Fibroblast of skin of abdomen (primary cell): ENCODE data around the gene CNNM3. TPM values are rescaled to one million over a fixed set of nuclear protein-coding genes. Genes with fewer than 3 reads are reported as not detected.
"Not testable (repeated sequence)": the region's sequence is repeated elsewhere in the genome, so short reads cannot be mapped to it uniquely, and the experiment has no call there.

Experiments
- DNase-seq: peaks from one replicate; pipeline ENCODE4 v3.0.0-alpha.2; 2013
- polyA plus RNA-seq, 2 experiments: library from polyadenylated mRNA; unstranded; fragments of 120-200 nt; gene quantifications; one replicate each; pipeline ENCODE4 v1.2.1, GENCODE V29; 2013; ENCODE audit not compliant: insufficient read length in 2 of 2

The CNNM3 gene
- 6.7 TPM for polyA plus RNA-seq (2013, experiment 1 of 2; ENCODE audit: insufficient read length)
- 8.1 TPM for polyA plus RNA-seq (2013, experiment 2 of 2; ENCODE audit: insufficient read length)

DNA sequence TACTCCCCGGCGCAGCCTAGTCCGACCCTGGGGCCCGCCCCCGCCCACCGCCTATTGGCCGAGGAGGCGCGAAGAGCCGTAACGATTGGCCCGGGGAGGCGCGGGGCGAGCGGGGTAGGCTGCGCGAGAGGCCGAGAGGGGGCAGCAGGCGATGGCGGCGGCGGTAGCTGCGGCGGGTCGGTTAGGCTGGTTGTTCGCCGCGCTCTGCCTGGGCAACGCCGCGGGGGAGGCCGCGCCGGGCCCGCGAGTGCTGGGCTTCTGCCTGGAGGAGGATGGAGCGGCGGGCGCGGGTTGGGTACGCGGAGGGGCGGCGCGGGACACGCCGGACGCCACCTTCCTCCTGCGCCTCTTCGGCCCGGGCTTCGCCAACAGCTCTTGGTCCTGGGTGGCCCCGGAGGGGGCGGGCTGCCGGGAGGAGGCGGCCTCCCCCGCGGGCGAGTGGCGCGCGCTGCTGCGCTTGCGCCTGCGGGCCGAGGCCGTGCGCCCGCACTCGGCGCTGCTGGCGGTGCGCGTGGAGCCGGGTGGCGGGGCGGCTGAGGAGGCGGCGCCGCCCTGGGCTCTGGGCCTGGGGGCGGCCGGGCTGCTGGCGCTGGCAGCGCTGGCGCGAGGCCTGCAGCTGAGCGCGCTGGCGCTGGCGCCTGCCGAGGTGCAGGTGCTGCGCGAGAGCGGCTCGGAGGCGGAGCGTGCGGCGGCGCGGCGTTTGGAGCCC lies at the start of gene CNNM3:
Gene CNNM3, plus strand, starts transcription at position 142 of the 709 bp plus-strand sequence. Its CDS starts 10 bp downstream, at position 152.
- peak; percentile 90 for DNase-seq

DNA sequence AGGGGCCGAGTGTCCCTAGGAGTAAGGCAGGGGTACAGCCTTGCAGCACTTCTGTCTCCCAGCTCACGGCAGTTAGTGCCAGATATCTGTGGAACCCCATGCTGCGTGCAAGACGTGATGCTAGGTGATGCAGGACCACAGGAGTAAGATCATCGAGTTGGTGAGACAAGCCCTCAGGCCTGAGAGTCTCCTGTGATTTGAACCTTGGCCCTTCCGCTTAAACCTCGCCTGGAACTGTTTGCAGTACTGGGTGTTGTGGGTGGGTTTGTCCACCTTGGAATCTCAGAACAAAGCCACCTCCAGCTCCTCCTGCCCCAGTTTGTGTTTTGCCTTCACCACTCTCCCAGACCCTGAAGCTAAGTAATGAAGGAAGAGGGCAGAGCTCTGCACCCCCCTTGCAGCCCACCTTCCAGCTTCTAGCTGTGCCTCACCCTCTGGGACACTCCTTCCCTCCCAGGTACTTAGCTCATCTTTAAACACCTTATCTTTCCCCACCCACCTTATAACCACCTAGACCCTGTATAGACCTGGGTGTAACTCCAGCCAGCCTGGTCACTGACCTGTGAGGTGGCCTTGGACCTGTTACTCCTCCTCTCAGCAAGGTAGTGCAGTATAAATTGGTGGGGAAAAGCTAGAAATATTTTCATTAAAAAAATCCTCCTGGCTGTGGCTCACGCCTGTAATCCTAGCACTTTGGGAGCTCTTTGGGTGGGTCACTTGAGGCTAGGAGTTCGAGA lies 48.8 kb upstream of the CNNM3 start:
- no peak for DNase-seq

DNA sequence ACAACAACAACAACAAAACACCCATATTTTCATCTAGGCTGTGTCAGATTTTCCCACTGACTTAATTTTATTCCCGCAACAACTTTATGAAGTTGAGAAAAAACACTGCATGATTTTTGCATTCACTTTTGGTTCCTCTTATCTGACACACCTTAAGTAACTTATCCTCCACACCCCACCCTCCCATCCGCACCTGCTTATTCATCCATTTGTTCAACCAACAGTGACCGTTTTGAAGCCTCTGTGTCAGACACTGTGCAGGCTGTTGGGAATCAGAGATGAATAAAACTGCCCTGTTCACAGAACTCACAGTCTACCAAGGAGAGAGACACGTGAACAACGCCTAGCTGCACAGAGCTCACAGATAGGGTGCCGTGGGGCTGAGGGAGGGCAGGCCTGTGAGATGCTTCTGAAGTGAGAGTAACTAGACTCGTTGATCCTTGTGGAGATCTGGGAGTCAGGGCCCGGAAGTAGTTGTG lies 47.9 kb upstream of the CNNM3 start:
- DNase-seq = no peak

DNA sequence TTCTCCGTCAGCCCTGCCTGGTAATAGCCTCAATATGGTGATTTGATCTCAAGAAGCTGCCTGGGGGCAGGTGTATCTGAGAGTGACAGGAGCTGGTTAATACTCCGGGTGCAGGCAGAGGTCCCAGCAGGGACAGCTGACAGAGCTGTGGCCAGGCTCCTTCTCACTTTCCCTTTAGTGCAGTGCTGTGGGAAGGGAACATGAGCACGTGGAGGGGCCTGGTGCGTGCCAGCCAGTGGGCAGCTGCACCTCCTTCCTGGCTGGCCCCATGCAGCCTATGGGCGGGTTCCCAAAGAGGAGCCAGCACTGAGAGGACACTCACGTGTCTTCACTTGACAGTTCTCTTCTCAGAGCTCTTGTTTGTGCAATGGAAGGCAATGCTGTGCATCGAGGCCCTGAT lies 46.3 kb upstream of the CNNM3 start:
- no peak for DNase-seq

DNA sequence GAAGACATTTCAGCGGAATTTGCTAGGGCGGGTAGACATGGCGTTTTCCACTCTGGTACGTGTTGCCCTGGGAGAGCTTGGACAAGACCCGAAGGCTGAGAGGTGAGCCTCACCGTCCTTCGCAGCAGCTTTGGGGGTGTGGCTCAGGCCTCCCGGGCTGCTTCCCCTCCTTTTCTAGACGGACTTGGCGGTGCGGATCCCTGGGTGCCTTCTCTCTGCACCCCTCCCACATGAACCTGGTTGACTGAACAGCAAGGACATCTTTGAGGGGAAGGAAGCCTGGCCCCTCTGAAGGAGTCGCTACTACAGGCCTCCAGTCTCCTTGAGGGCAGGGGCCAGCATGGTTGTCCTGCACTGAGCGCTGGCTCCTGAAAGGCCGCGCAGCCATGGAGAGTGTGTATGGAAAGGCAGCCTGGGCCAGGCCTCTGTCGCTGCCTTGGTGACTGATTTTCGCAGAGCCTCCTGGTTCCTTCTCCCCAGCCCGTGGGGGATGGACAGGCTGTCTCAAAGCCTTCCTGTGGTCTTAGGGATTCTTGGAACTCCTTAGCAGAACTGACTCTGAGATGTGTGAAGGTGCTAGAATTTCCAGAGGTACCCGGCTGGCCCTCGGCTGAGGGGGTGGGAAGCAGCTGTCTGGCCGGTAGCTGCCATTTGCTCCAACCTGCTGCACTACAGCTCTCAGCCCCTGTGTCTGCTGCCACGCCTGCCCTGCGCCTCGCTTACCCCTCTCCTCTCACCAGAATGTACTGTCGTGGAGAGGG lies 45.4 kb upstream of the CNNM3 start:
- DNase-seq = no peak

DNA sequence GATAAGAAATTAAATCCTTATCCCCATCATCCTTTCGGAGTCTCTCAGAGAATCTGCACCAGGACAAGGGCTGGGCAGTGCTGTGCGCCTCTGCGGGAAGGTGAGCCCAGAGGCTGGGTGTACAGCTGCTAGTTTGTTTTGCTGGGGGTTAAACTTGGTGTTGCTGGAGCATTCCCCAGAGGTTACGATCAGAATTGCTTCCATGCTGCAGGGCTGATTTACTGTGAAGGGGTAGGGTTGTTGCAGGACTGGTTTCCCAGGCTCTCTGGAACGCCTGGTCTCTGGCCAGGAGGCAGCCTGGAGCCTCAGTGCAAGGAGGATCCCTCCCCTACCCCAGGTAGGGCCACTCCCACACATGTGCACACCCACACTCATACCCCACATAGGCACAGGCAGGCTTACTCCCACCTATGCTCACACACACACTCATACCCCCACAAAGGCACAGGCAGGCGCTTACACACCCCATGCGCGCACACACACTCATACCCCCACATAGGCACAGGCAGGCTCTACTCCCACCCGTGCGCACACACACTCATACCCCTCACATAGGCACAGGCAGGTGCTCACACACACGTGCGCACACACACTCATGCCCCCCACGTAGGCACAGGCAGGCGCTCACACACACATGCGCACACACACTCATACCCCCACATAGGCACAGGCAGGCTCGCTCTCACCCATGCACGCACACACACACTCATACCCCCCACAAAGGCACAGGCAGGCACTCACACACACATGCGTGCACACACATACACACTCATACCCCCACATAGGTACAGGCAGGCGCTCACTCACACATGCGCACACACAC lies 44.1 kb upstream of the CNNM3 start:
- no peak for DNase-seq

DNA sequence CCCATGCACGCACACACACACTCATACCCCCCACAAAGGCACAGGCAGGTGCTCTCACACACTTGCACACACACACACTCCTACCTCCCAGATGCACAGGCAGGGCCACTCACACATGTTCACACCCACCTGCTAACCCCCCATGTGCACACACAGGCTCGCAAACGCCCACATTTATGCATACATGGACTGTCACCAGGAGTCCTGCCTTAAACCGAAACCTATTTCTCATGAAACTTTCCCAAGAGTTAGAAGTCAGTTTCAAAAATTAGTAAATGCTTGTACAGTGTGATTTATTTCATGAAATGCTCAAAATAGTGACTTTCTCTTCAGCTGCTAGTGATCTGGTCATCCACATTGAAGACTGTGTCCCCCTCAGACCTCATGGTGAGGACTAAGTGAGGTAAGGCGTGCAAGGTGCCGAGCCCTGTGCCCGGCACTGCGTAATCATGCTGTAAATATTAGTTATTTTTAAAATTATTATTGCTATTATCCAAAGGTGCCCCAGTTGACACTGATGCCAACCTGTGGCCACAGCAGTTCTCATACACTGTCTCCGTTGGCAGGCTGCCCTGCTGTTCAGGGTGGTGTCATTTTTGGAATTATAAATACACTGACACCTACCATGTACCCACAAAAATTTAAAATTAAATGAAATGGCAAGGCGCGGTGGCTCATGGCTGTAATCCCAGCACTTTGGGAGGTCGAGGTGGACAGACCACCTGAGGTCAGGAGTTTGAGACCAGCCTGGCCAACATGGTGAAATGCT lies 43.0 kb upstream of the CNNM3 start:
- no peak for DNase-seq

DNA sequence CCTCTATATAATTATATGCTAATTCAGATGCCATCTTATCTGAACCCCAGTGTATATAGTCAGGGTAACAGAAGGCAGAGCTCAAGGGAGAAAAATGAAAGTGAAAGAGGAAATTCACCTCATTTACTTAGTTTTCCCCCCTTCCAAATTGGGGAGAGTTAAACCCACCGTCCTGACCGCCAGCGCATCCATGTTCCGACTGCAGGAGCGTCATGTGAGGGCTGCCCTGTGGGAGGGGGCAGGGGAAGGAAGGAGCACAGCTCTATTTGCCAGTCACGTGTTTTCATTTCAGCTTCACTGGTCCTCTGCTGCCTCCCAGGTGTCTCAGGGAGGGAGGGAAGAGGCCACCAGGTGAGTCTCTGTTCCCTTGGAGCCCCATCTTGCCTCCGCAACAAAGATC lies 42.1 kb upstream of the CNNM3 start:
- no peak for DNase-seq

DNA sequence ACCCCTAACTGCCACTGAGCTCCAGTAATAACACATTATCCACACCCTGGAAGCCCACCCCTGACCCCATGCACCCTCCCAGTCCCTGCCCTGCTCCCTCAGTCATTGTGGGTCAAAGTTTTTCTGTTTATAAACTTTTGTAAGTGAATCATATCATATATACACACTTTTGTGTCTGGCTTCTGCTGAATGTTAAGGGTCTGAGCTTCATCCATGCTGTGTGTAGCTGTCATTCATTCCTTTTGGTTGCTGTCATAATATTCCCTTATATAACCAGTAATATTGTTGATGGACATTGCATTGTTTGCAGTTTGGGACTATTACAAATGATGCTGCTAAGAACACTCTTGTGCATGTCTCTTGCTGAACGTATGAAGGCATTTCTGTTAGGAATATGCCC lies 40.9 kb upstream of the CNNM3 start:
- peak; percentile 9 for DNase-seq

DNA sequence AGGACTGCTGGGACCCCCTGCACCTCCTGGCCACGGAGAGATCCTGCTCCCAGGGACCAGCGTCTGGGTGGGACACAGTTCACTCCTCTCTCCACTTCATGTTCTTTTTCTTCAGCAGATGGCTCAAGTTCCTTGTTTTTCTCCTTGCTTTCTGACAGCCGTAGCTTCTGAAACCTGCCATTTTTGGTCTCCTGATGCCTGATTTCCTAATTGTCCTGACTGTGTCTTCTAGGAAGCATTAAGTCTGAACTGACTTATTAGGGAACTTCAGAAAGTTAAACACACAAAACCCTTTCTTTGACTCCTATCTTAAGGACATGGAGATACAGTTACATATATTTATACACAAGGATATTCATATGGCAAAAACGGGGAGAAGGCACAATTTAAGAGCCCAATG lies 32.7 kb upstream of the CNNM3 start:
- no peak for DNase-seq

DNA sequence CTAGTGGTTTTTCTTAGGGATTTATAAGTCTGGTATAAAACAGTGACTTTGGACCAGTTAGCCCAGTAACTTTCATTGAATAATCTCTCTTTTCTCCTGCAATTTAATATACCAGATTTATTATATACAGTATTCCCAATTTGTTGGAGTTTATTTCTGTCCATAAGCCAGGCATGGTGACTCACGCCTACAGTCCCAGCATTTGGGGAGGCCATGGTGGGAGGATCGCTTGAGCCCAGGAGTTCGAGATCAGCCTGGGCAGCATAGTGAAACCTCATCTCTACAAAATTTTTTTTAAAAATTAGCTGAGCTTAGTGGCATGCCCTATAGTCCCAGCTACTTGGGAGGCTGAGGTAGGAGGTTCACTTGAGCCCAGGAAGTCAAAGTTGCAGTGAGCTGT lies 28.7 kb upstream of the CNNM3 start:
- DNase-seq = no peak

DNA sequence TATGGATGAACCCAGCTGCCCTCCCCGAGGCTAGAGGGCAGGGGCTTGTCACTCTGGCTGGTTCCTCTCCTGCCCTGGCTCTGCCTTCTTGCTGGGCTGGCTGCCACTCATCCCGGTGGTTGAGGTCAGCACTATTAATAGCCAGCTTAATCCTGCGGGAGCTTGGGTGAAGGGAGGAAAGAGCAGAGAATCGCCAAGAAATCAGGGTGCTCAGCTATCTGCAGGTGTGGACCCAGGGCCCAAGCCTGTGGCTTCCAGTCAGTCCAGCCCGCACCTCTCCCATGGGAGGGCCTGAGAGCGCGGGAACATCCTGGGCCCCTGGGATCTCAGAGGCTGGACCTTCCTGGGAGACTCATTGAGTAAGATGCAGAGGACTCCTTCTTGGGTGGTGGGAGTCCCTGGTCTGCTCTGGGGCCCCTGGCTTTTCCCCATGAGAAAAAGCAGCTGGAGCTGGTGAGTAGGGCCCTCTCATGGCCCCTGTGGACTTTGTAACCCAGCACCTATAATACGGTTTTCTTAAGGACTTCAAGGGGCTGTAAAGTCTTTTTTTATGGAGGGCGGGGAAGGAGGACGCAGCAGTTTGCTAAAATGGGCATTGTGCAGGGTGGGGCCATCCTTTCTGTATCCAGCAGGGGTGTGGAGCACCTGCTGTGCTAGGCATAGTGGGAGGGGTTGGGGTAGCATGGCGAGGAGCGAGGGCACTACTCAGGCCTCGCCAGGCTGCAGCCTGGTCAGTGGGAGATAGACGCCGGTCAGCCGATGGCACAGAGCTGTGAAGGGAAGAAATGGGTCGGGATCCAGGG lies 27.4 kb upstream of the CNNM3 start:
- no peak for DNase-seq

DNA sequence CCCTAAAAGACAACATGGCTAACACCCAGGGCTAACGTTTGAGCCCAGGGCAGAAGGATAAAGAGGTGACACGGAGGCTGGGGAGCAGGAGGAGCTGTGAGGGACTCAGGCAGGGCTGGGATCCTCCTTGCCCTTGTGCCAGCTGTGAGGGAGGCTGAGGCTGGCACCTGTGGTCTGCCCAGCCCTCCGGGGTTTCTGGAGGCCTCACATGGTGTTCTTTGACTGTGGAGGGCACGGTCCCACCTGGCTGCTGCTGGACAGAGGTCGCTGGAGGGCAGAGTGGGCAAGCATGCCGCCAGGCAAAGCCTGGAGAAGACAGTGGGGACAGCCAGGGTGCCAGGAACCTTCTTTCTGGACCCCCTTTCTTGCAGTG lies 26.8 kb upstream of the CNNM3 start:
- no peak for DNase-seq

DNA sequence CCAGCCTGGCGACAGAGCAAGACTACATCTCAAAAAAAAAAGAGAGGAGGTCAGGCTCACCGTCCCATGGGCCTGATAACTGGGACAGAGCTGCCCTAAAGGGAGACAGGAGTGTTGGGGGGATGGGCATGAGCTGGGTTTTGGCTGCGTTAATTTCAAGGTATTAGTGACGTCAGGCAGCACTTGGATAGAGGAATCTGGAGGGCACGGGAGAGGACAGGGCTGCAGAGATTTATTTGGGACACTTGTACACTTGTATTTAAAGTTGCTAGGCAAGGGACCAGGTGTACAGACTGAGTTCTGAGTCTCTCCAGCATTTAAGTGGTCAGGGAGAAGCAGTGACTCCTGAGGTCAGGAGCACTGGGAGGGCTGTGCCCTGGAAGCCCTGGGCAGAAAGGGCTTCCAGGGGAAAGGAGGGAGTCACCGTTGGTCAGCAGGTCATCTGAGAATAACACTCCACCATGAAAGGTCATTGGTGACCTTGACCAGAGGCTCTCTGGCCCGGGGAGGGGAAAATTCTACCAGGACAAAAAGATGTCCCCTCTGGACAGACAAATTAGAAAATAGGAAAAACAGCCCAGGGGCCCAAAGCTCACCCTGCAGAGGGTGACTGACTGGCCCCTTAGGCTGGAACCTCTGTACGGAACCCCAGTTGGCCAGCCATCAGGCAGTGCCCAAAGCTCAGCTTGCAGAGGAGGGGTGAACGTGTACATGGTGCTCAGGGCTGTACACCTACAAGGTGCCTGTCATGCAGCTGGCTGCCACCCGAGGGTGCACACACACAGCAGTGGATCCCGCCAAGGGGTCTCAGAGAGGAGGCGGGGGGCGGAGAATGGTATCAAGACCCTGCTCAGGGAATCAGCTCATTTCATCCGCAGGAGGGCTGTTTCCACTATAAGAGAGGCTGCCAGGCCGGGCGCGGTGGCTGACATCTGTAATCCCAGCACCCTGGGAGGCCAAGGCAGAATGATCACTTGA lies 23.0 kb upstream of the CNNM3 start:
- no peak for DNase-seq

DNA sequence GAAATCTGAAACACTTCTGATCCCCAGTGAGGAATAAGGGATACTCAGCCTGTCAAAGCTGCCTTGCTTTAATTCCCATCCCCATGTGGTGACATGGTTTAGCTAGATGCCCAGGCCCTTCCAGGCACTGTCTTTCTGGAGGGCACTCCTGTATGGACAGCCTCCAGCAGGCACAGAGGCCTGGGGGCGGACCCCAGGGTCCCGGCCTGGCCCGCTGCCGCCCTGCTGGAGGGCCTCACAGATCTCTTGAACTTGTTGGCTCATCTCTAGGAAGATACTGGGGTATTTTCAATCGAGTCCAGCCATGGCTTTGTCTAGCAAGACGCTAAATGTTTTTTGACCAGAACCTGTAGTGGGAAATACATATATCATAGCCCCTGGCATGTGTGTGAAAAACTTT lies 21.0 kb upstream of the CNNM3 start:
- no peak for DNase-seq

DNA sequence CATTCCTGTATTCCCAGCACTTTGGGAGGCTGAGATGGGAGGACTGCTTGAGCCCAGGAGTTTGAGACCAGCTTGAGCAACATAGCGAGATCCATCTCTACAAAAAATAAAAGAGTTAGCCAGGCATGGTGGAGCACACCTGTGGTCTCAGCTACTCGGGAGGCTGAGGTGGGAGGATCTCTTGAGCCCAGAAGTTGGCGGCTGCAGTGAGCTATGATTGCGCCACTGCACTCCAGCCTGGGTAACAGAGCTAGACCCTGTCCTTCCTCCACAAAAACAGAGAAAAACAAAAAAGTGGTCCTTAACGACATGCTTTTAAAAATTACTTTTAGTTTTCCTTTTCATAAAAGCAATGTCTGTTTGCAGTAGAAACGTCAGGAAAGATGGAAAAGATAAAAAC lies 19.6 kb upstream of the CNNM3 start:
- not testable (repeated sequence) for DNase-seq

DNA sequence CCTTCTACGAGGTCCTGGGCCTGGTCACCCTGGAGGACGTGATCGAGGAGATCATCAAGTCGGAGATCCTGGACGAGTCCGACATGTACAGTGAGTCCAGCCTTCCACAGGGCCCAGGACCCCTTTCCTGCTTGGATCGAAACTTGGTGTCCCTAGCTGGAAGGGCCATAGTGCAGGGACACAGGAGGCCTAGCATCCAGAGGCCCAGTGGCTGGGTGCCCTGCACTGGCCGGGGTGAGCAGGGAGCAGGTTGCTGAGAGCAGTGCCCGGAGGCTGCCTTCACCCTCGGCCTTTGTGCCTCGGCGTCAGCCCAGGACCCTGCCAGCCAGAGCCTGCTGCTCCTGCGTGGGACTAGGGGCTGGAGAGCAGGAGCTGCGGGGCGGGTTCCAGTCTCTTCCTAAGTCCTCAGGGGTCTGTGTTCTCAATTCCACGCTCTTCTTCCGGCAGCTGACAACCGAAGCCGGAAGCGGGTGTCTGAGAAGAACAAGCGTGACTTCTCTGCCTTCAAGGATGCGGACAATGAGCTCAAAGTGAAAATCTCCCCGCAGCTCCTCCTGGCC lies 18.9 kb upstream of the CNNM3 start:
- DNase-seq = no peak

DNA sequence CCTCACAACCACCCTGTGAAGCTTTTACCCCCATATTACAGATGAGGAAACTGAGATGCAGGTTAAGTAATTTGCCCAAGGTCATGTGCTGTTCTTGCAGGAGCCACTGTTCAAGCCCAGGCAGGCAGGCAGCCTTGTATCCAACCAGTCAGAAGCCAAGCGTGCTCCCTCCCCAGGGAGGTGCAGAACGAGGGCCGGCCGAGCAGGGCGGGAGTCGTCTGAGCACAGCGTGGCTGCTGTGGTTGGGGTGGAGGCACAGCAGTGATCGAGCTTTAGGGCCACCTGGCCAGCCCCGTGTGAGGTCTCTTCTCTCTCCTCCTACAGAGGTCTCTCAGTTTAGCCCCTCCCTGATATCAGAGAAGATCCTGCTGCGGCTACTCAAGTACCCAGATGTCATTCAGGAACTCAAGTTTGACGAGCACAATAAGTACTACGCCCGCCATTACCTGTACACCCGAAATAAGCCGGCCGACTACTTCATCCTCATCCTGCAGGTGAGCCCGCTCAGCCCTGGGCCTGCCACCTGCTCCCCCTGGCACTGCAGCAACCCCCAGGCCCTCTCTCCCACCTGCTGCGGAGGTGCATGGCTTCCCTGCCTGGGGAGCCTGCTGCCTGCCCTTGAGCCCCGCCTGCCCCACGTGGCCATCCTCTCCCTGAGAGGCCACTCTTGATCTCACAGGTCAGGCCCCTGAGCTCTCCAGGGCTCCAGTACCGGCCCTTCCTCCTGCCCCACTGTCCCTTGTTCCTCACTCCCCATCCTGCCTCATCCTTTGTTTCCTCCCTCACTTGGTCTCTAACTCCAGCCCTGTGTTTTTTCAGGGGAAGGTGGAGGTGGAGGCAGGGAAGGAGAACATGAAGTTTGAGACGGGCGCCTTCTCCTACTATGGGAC lies 17.1 kb upstream of the CNNM3 start:
- no peak for DNase-seq
